ENCODE data around the gene DIAPH2.

DIAPH2 gene

GRCh38 chrX:96687776-96688175, 3.1 kb downstream of the DIAPH2 start:
- no peaks in the 10 kb centered on the region for H3K36me3 ChIP-seq (ENCODE audit: control insufficient read depth, low read length)
- H3K27ac ChIP-seq (ENCODE audit: low read depth, low read length), result no peak overlapping the region
- H3K4me2 ChIP-seq (ENCODE audit: low read length), result no peak overlapping the region
- H3K27me3 ChIP-seq (ENCODE audit: control insufficient read depth, low read length), result no peaks in the 10 kb centered on the region
- H3K9me2 ChIP-seq (replicated peaks; ENCODE audit: control insufficient read depth, low read length), result no peaks in the 10 kb centered on the region
- peaks cover 13% of the 10 kb centered on the region for H3K4me1 ChIP-seq (ENCODE audit: control insufficient read depth, low read length)
- no peaks in the 10 kb centered on the region for H3K9me3 ChIP-seq (ENCODE audit: control insufficient read depth, insufficient read depth, low read length)
- H3K79me2 ChIP-seq (ENCODE audit: control insufficient read depth, low read length), result peaks cover 50% of the 10 kb centered on the region
- H4K20me1 ChIP-seq (ENCODE audit: control insufficient read depth, insufficient read depth, low read depth, low read length), result no peaks in the 10 kb centered on the region
- H3F3A ChIP-seq (ENCODE audit: control insufficient read depth, insufficient read depth), result 0 out of 2 replicates have a peak, but pooled peaks cover 2% of the 10 kb centered on the region
- TF ChIP-seq CTCF (IDR thresholded peaks at IDR 0.05; ENCODE audit: low read depth, low read length, poor library complexity, severe bottlenecking), result no peak
- TF ChIP-seq EZH2phosphoT487 (IDR thresholded peaks at IDR 0.05; ENCODE audit: borderline replicate concordance, low read length), result no peak
- H3K4me3 ChIP-seq (ENCODE audit: low read length), result no peak overlapping the region

GRCh38 chrX:96688789-96689188, 4.1 kb downstream of the DIAPH2 start:
- no peaks in the 10 kb centered on the region for H3K9me3 ChIP-seq (ENCODE audit: control insufficient read depth, insufficient read depth, low read length)
- H3K79me2 ChIP-seq (ENCODE audit: control insufficient read depth, low read length), result peaks cover 57% of the 10 kb centered on the region
- H3K27ac ChIP-seq (ENCODE audit: low read depth, low read length), result no peak overlapping the region
- H3K4me2 ChIP-seq (ENCODE audit: low read length), result no peak overlapping the region
- H3K27me3 ChIP-seq (ENCODE audit: control insufficient read depth, low read length), result no peaks in the 10 kb centered on the region
- no peaks in the 10 kb centered on the region for H3K9me2 ChIP-seq (replicated peaks; ENCODE audit: control insufficient read depth, low read length)
- 0 out of 2 replicates have a peak, but pooled peaks cover 2% of the 10 kb centered on the region for H3F3A ChIP-seq (ENCODE audit: control insufficient read depth, insufficient read depth)
- H3K4me1 ChIP-seq (ENCODE audit: control insufficient read depth, low read length), result peaks cover 10% of the 10 kb centered on the region
- no peaks in the 10 kb centered on the region for H4K20me1 ChIP-seq (ENCODE audit: control insufficient read depth, insufficient read depth, low read depth, low read length)
- no peak for TF ChIP-seq CTCF (IDR thresholded peaks at IDR 0.05; ENCODE audit: low read depth, low read length, poor library complexity, severe bottlenecking)
- TF ChIP-seq EZH2phosphoT487 (IDR thresholded peaks at IDR 0.05; ENCODE audit: borderline replicate concordance, low read length), result no peak
- H3K36me3 ChIP-seq (ENCODE audit: control insufficient read depth, low read length), result no peaks in the 10 kb centered on the region
- H3K4me3 ChIP-seq (ENCODE audit: low read length), result no peak overlapping the region

- Histone ChIP-seq H3K4me3 (ENCODE audit: low read length) (no peak overlapping the region), H3K4me1 (ENCODE audit: control insufficient read depth, low read length) (0 out of 2 replicates have a peak, but pooled peaks cover 4% of the 10 kb centered on the region), H4K20me1 (ENCODE audit: control insufficient read depth, insufficient read depth, low read depth, low read length) (no peaks in the 10 kb centered on the region), H3K9me2 (replicated peaks; ENCODE audit: control insufficient read depth, low read length) (no peaks in the 10 kb centered on the region), H3F3A (ENCODE audit: control insufficient read depth, insufficient read depth) (no peaks in the 10 kb centered on the region), H3K4me2 (ENCODE audit: low read length) (no peak overlapping the region), H3K79me2 (ENCODE audit: control insufficient read depth, low read length) (peaks cover 57% of the 10 kb centered on the region), H3K27me3 (ENCODE audit: control insufficient read depth, low read length) (no peaks in the 10 kb centered on the region), H3K27ac (ENCODE audit: low read depth, low read length) (no peak overlapping the region), H3K9me3 (ENCODE audit: control insufficient read depth, insufficient read depth, low read length) (no peaks in the 10 kb centered on the region), H3K36me3 (ENCODE audit: control insufficient read depth, low read length) (no peaks in the 10 kb centered on the region)
- TF ChIP-seq CTCF (IDR thresholded peaks at IDR 0.05; ENCODE audit: low read depth, low read length, poor library complexity, severe bottlenecking) (no peak), EZH2phosphoT487 (IDR thresholded peaks at IDR 0.05; ENCODE audit: borderline replicate concordance, low read length) (no peak)
Observed at GRCh38 chrX:96689991-96690390, 5.3 kb downstream of the DIAPH2 start.

All from DOHH2 (cell line).